ENCODE data around the gene KDM8.

KDM8 gene

DNA sequence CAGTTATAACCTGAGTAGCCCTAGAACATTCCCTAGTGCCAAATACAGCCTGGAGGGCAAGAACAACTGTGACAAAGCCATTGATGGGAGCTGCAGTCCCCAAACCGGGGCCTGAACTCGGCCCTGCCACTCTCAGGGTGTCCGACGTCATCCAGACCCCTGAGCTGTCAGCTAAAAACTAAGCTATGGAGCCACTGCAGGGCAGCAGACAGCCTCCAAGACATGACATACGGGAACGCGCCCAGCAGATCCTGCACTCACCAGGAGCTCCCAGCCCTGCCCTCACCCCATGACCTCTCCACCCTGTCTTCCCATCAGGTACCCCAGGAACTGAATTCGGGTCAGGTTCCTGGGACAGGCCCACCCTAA, 28.4 kb downstream of the KDM8 start:
- H2AFZ ChIP-seq (ENCODE audit: low read depth, low read length, severe bottlenecking) = no peak overlapping the region
- H3K79me2 ChIP-seq (ENCODE audit: insufficient read depth, low read length) = no peaks in the 10 kb centered on the region
- H4K20me1 ChIP-seq (ENCODE audit: low read depth, low read length) = no peaks in the 10 kb centered on the region
- H3K4me2 ChIP-seq (ENCODE audit: low read depth, low read length, poor library complexity, severe bottlenecking) = peak overlapping the region; percentile 39
- no peaks in the 10 kb centered on the region for H3K27me3 ChIP-seq (ENCODE audit: low read length)
- no peaks in the 10 kb centered on the region for H3K9me3 ChIP-seq (ENCODE audit: insufficient read depth, low read length)
- TF ChIP-seq EZH2phosphoT487 (conservative IDR thresholded peaks at IDR 0.05; ENCODE audit: low read length) = no peak
- TF ChIP-seq, protein P1, sequence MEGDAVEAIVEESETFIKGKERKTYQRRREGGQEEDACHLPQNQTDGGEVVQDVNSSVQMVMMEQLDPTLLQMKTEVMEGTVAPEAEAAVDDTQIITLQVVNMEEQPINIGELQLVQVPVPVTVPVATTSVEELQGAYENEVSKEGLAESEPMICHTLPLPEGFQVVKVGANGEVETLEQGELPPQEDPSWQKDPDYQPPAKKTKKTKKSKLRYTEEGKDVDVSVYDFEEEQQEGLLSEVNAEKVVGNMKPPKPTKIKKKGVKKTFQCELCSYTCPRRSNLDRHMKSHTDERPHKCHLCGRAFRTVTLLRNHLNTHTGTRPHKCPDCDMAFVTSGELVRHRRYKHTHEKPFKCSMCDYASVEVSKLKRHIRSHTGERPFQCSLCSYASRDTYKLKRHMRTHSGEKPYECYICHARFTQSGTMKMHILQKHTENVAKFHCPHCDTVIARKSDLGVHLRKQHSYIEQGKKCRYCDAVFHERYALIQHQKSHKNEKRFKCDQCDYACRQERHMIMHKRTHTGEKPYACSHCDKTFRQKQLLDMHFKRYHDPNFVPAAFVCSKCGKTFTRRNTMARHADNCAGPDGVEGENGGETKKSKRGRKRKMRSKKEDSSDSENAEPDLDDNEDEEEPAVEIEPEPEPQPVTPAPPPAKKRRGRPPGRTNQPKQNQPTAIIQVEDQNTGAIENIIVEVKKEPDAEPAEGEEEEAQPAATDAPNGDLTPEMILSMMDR (IDR thresholded peaks at IDR 0.05; ENCODE audit: insufficient read depth, low read length, poor library complexity, severe bottlenecking) = no peak
- peak overlapping the region; percentile 70 for H3K27ac ChIP-seq (ENCODE audit: low read depth, low read length)
- H3K9me2 ChIP-seq (replicated peaks; ENCODE audit: insufficient read depth, low read length) = no peaks in the 10 kb centered on the region
- 0 out of 2 replicates have a peak overlapping the region, but pooled peaks have one; percentile 32 for H3K9ac ChIP-seq (ENCODE audit: low read length)
- no peaks in the 10 kb centered on the region for H3K36me3 ChIP-seq (ENCODE audit: low read length)
- peaks cover 16% of the 10 kb centered on the region; the same call in 1 of the 2 replicates for H3F3A ChIP-seq (ENCODE audit: insufficient read depth)
- no peak overlapping the region for H3K4me3 ChIP-seq (ENCODE audit: insufficient read depth, low read length, poor library complexity, severe bottlenecking)

DNA sequence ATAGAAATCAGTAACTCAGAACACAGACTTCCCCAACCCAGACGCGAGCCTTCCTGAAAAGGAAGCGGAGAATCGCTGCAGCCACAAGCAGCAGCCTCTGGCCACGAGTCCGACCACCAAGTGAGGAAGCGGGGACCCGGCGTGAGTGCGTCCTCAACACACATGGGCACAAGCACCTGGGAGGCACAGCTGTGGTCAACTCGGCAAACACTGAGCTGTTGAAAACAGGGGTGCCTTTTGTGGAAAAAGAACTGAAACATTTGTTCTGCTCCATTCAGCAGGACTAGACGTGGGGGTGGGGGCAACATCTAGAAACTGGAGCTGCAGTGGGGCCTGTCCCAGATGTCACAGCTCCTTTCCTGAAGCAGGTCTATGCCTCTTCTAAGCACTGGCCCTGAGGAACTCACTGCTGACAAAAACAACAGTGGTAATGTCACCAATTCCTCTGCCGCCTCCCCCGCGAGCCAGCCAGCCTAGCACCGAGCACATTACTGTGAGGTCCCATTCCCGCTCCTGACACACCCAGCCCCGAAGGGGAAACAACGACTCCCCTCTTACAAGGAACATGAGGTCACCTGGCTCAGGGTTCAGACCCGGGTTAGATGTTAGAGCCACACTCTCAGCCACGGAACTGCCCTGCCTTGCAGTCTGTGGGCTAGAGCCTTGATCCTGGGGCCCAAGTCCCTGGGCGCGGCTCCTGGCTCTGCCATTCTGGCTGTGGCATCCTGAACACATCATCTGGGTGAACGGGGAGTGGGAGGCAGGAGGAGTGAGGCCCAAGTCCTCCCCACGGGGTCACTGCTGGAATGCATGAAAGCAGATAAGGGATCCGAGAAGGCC, 29.0 kb downstream of the KDM8 start:
- Histone ChIP-seq H3K4me3 (ENCODE audit: insufficient read depth, low read length, poor library complexity, severe bottlenecking) (no peak overlapping the region), H3K79me2 (ENCODE audit: insufficient read depth, low read length) (no peaks in the 10 kb centered on the region), H4K20me1 (ENCODE audit: low read depth, low read length) (no peaks in the 10 kb centered on the region), H3K27ac (ENCODE audit: low read depth, low read length) (peak overlapping the region; percentile 70), H3F3A (ENCODE audit: insufficient read depth) (peaks cover 20% of the 10 kb centered on the region), H3K36me3 (ENCODE audit: low read length) (no peaks in the 10 kb centered on the region), H3K27me3 (ENCODE audit: low read length) (no peaks in the 10 kb centered on the region), H3K4me2 (ENCODE audit: low read depth, low read length, poor library complexity, severe bottlenecking) (peak overlapping the region; percentile 39), H3K9me2 (replicated peaks; ENCODE audit: insufficient read depth, low read length) (no peaks in the 10 kb centered on the region), H2AFZ (ENCODE audit: low read depth, low read length, severe bottlenecking) (no peak overlapping the region), H3K9me3 (ENCODE audit: insufficient read depth, low read length) (no peaks in the 10 kb centered on the region), H3K9ac (ENCODE audit: low read length) (peak overlapping the region; percentile 32; the same call in 1 of the 2 replicates)
- no peak for TF ChIP-seq EZH2phosphoT487 (conservative IDR thresholded peaks at IDR 0.05; ENCODE audit: low read length)
- TF ChIP-seq, protein P1 (IDR thresholded peaks at IDR 0.05; ENCODE audit: insufficient read depth, low read length, poor library complexity, severe bottlenecking) = no peak

DNA sequence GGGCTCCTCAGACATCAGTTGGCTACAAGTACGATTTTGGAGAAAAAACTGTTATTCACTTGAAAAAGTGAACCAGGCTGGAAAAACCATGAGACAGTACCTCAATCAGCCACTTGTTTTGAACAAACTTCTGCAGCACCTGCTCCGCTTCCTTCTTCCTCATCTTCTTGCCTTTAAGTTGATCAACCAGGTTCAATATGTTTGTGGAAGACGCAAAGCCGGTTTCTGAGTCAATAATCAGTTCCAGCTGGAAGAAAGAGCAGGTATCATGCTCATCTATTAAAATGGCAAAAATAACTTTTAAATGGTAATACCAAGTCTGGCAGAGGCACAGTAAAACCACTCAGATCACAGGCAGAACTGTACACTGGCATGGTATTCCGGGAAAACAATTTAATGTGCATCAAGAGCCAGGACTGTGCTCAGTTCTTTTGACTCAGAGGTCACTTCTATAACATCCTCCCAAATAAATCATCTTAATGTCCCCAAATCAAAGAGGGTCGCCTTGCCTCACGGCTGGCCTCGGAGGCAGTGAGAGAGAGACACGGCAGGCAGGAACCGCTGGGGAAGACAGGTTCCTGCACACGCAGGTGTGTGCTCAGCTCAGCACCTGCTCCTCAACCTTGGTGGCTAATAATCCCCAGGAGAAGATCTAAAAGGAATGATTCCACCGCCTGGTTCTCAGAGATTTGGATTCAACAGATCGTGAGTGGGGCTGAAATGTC, 29.7 kb downstream of the KDM8 start:
- no peak overlapping the region for H2AFZ ChIP-seq (ENCODE audit: low read depth, low read length, severe bottlenecking)
- H3K79me2 ChIP-seq (ENCODE audit: insufficient read depth, low read length) = no peaks in the 10 kb centered on the region
- no peaks in the 10 kb centered on the region for H3K27me3 ChIP-seq (ENCODE audit: low read length)
- H3F3A ChIP-seq (ENCODE audit: insufficient read depth) = peaks cover 23% of the 10 kb centered on the region
- no peaks in the 10 kb centered on the region for H3K9me3 ChIP-seq (ENCODE audit: insufficient read depth, low read length)
- H3K36me3 ChIP-seq (ENCODE audit: low read length) = no peaks in the 10 kb centered on the region
- peak overlapping the region; percentile 39 for H3K4me2 ChIP-seq (ENCODE audit: low read depth, low read length, poor library complexity, severe bottlenecking)
- no peak overlapping the region for H3K4me3 ChIP-seq (ENCODE audit: insufficient read depth, low read length, poor library complexity, severe bottlenecking)
- no peaks in the 10 kb centered on the region for H3K9me2 ChIP-seq (replicated peaks; ENCODE audit: insufficient read depth, low read length)
- TF ChIP-seq, protein P1 (IDR thresholded peaks at IDR 0.05; ENCODE audit: insufficient read depth, low read length, poor library complexity, severe bottlenecking) = no peak
- no peak for TF ChIP-seq EZH2phosphoT487 (conservative IDR thresholded peaks at IDR 0.05; ENCODE audit: low read length)
- H3K9ac ChIP-seq (ENCODE audit: low read length) = peak overlapping the region; percentile 32; the same call in 1 of the 2 replicates
- H4K20me1 ChIP-seq (ENCODE audit: low read depth, low read length) = no peaks in the 10 kb centered on the region
- H3K27ac ChIP-seq (ENCODE audit: low read depth, low read length) = peak overlapping the region; percentile 70
